GM19455 (cell line): ENCODE measurements around the gene TRIM21.
A peak's percentile ranks its signal among the peaks of the same experiment; 100 is the strongest.
"Not testable (repeated sequence)": the region's sequence is repeated elsewhere in the genome, so short reads cannot be mapped to it uniquely, and the experiment has no call there.

Experiments
- ATAC-seq: cut with Tn5 transposase; IDR thresholded peaks from one replicate; pipeline ENCODE4 v1.9.1; 2021; ENCODE audit not compliant: unreplicated experiment

TRIM21 gene

DNA sequence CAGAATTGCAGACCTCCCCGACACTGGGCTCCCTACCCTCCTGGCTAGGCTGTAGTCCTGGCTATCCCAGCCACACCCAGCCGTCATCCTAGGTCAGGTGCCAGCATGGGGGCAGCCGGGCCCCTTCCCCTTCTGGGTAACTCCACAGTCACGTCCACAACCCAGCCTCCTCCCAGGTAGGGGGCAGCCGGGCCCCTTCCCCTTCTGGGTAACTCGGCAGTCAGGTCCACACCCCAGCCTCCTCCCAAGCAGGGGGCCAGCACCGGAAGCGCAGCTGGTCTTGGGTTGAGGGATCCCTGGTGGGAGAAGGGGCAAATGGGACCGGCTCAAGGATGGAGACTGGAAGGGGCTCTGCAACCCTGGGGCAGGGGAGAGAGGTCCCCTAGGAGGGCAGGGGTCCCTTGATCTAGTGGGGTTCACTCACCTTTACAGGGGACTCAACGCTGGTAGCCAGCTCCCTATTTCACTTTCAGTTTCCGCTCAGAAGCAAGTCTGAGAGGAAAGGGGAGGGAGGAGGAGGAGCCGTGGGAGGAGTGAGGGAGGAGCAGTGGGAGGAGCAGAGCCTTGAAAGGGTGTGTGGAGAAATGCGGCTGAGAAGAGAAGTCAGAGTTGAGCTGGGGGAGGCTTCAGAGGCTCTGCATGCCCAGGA, at the start of gene TRIM21:
TSS of gene TRIM21 (minus strand) at position 494 of the 649 bp plus-strand sequence. CDS start 3,293 bp downstream, outside the sequence.
- ATAC-seq, result peak; percentile 100

DNA sequence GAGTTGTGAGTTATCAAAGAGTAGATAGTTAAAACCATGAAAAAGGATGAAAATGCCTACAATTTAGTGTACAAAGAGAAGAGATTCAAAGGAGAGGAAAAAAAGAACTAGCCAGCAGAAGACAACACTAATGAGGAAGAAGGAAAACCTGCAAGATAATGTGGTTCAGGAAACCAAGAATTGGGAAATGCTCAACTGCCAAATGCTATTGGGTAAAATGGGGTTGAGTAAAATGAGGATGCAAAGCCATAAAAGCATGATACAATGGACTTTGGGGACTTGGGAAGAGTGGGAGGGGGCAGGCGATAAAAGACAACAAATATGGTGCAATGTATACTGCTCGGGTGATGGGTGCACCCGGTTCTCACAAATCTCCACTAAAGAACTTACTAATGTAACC, 48.0 kb upstream of the TRIM21 start:
- no peak for ATAC-seq

DNA sequence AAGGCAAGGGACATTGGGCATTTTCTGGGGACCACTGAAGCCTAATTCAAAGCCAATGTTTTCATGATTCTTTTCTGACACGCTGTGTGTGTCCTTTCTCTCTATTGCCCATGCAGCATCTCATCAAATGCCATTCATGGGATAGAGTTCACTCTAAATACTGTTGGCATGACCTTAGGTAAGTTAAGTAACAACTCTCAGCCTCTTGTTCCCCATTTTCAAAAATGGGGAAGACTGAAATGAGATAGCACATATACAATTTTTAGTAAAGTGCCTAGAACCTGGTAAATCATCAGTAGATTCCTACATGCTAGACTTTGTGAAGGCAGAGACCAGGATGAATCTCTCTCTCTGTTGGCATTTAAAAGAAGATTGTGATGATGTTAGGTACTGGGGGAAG, 42.9 kb upstream of the TRIM21 start:
- no peak for ATAC-seq

DNA sequence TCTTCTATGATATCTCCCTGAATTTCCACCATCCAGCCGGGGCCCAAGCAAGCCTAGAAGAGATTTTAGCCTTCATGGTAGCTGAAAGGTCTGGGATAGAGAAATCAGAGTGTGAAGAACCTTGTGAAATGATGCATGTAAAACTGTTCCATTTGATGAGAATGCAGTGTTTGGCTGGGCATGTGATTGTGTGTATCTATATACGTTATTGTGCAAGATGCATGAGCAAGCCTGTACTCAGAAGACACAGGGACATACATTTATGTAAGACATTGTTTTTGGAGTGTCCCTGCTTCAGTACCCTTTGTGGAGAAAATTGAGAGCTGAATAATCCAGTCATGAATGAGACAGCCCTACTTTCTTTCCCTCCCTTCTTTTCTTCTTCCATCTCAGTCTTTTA, 40.4 kb upstream of the TRIM21 start:
- ATAC-seq, result no peak

- ATAC-seq, result no peak
Observed at GRCh38 chr11:4430051-4430450, 36.5 kb upstream of the TRIM21 start.

- ATAC-seq, result no peak
Observed at GRCh38 chr11:4418403-4418802, 24.9 kb upstream of the TRIM21 start.

GRCh38 chr11:4416816-4417215, 23.3 kb upstream of the TRIM21 start:
- no peak for ATAC-seq

DNA sequence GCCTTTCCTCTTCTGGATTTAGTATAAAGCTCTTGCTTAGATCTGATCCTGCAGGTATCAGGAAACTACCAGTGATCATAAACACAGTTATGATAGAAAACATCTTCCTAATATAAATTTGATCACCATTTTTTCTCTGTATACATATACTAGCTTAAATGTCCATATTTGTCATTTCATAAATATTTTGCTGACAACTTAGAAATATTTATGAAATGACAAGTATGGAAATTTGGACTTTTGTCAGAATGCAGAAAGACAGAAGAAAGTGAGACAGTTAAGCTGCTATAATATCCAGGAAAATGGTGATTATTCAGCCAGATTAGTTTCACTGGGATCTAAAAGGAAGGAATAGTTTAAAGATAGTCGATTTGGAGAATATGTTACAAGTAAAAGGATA, 22.8 kb upstream of the TRIM21 start:
- ATAC-seq, result no peak

GRCh38 chr11:4406206-4406605, 12.7 kb upstream of the TRIM21 start:
- not testable (repeated sequence) for ATAC-seq

DNA sequence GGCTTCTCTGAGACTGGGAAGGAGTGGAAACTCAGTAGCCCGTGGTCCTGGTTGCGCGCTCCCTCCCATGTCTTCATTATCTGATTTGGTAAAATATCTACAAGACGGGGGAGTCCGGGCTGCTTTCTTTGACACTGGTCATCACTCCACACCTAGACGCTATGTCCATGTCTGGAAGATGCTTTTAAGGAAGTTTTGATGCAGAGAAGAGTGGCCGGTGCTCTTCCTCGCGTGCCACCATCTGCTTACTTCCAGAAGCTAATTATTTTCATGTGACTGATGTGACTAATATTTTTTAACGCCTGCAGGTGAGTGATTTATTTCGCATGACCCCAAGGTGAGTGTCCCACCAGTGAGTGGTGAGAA, 339 bp upstream of the TRIM21 start:
- ATAC-seq, result peak; percentile 13

GRCh38 chr11:4388221-4388620, 5.3 kb downstream of the TRIM21 start:
- ATAC-seq, result no peak

- ATAC-seq, result no peak
Observed at GRCh38 chr11:4385978-4386740, 7.3 kb downstream of the TRIM21 start.

- ATAC-seq, result no peak
Observed at GRCh38 chr11:4381901-4382300, 11.6 kb downstream of the TRIM21 start.

DNA sequence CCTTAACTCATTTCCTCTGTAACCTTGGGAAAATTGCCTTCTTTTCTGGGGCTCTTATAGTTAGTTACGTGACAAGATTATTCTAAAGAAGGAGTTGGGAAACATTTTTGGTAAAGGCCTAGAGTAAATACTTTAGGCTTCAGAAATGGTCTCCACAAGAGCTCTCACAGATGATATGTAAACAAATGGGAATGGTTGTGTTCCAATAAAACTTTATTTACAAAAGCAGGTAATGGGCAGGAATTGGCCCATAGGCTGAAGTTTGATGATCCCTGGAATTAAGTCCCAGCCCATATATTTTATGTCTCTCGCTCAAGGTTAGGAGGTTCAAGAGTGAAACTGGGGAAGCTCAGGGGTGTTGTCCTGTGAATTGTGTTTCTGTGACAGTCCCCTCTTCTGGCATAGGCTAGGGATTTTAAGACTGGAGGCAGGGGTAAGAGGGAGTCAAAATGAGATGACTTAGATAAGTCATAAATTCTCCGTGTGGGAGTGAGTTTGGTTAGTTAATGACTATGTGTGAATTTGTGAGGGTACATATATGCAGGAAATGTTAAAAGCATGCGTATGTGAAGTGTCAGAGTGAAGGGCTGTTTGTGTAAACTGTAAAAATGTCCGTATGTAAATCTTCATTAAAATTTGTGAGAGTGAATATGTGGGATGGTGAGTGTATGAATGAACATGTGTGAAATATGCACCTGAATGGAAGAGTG, 17.9 kb downstream of the TRIM21 start:
- no peak for ATAC-seq

DNA sequence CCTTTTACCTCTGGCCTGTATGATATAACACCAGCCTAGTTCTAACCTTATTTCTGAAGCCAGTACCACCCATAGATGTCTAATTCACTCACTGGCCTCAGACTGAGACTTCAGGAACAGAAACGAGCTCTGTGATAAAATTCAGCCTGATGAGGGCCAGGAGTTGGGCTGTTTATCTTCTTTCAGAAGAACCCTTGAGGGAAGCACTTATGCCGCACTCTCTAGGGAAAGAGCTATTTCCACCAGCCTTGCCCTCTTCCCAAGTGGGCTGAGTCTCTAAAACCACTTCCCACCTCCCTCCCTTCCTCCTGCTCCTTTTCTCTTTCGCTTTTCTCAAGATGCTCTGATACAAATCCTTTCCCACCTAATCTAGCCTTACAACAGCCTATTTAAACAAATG, 23.3 kb downstream of the TRIM21 start:
- no peak for ATAC-seq

- ATAC-seq, result no peak
Observed at GRCh38 chr11:4368286-4368685, 25.2 kb downstream of the TRIM21 start, which contains the start of gene OR52B4. TSS of gene OR52B4 (minus strand) at chr11:4368386. CDS start at chr11:4368295, 91 bp downstream.

DNA sequence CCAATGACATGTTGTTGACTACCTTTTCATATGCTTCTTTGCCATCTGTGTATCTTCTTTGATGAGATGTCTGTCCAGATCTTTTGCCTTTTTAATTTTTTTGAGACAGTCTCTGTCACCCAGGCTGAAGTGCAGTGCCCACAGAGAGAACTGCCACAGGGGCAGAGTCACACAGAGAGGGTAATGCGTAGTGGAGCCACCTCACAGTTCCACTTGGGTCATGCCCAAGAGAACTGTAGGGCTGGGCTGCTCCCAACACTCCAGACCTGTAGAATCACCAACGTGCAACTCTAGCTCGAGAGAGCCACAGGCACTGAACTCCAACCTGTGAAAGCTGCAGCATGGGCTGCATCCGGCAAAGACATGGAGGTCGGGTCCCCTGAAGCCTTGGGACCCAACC, 45.4 kb downstream of the TRIM21 start:
- not testable (repeated sequence) for ATAC-seq

DNA sequence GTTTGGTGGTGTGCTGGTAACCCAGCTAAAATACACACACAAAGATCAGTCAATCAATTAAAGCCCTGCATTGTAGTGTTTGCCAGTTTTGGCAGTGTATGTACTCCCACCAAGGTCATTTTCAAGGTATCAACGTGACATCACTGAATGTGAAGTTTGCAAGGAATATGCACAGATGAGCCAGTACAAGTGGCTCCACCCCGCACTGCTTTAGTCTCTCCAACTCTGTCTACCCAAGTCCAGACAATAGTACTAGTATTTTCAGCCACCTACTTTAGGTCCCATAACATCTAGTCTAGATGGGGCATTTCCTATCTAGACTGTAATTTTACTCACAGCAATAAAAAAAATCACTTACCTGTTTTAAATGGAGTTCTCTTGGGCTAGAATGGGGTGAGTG, 48.1 kb downstream of the TRIM21 start:
- ATAC-seq, result not testable (repeated sequence)
